H9 (cell line): ENCODE results near the gene SLC27A1. TPM values are rescaled to one million over a fixed set of nuclear protein-coding genes. Genes with fewer than 3 reads are reported as not detected.
"Not testable (repeated sequence)": the region's sequence is repeated elsewhere in the genome, so short reads cannot be mapped to it uniquely, and the experiment has no call there.

Source experiments
- DNase-seq: peaks from one replicate; pipeline ENCODE4 v3.0.0-alpha.2; 2017
- H2AFZ ChIP-seq: one replicate; pipeline ENCODE4 v1.6.1; 2013; ENCODE audit warnings: mild to moderate bottlenecking, low read length, control low read depth, moderate library complexity
- H2AK5ac ChIP-seq: 2 replicates; pipeline ENCODE4 v1.6.1; 2013; ENCODE audit warnings: low read length, control low read depth, mixed read lengths; ENCODE audit not compliant: insufficient read length
- H2BK120ac ChIP-seq: one replicate; pipeline ENCODE4 v1.6.1; 2013; ENCODE audit warnings: low read depth, mild to moderate bottlenecking, low read length, control low read depth, inconsistent platforms; ENCODE audit not compliant: poor library complexity, severe bottlenecking
- H2BK12ac ChIP-seq: 2 replicates; pipeline ENCODE4 v1.6.1; 2013; ENCODE audit warnings: low read length, control low read depth, mixed read lengths, low read depth; ENCODE audit not compliant: insufficient read length
- H2BK15ac ChIP-seq: 2 replicates; pipeline ENCODE4 v1.6.1; 2013; ENCODE audit warnings: low read depth, low read length, control low read depth
- H2BK20ac ChIP-seq: one replicate; pipeline ENCODE4 v1.6.1; 2013; ENCODE audit warnings: low read depth, mild to moderate bottlenecking, low read length, control low read depth, inconsistent platforms; ENCODE audit not compliant: poor library complexity, severe bottlenecking
- H2BK5ac ChIP-seq: 2 replicates; pipeline ENCODE4 v1.6.1; 2013; ENCODE audit warnings: low read length, control low read depth, mixed read lengths; ENCODE audit not compliant: insufficient read length
- H3K14ac ChIP-seq: 2 replicates; pipeline ENCODE4 v1.6.1; 2013; ENCODE audit warnings: low read length, control low read depth; ENCODE audit not compliant: insufficient read depth
- H3K18ac ChIP-seq: 2 replicates; pipeline ENCODE4 v1.6.1; 2013; ENCODE audit warnings: low read depth, mild to moderate bottlenecking, mixed read lengths, low read length, control low read depth; ENCODE audit not compliant: insufficient read length
- H3K23ac ChIP-seq: 2 replicates; pipeline ENCODE4 v1.6.1; 2013; ENCODE audit warnings: low read length, control low read depth, mixed read lengths, low read depth; ENCODE audit not compliant: insufficient read length
- H3K23me2 ChIP-seq: 2 replicates; pipeline ENCODE4 v1.6.1; 2013; ENCODE audit warnings: low read depth, mild to moderate bottlenecking, mixed read lengths, low read length, control low read depth; ENCODE audit not compliant: insufficient read length, poor library complexity, severe bottlenecking
- H3K27ac ChIP-seq: 2 replicates; pipeline ENCODE4 v1.5.1; 2013; ENCODE audit warnings: low read length, control low read depth, mixed read lengths, low read depth; ENCODE audit not compliant: insufficient read length
- H3K27me3 ChIP-seq: 2 replicates; pipeline ENCODE4 v1.6.1; 2013; ENCODE audit warnings: low read length, control low read depth, inconsistent platforms; ENCODE audit not compliant: insufficient read depth
- H3K4ac ChIP-seq: 2 replicates; pipeline ENCODE4 v1.6.1; 2013; ENCODE audit warnings: low read depth, mild to moderate bottlenecking, control low read depth, inconsistent platforms, low read length, moderate library complexity
- H3K4me1 ChIP-seq: 2 replicates; pipeline ENCODE4 v1.6.1; 2013; ENCODE audit warnings: low read length, control low read depth, inconsistent platforms; ENCODE audit not compliant: insufficient read depth
- H3K4me2 ChIP-seq: 2 replicates; pipeline ENCODE4 v1.6.1; 2013; ENCODE audit warnings: low read length, control low read depth, mixed read lengths; ENCODE audit not compliant: insufficient read length, insufficient read depth
- H3K56ac ChIP-seq: 2 replicates; pipeline ENCODE4 v1.6.1; 2013; ENCODE audit warnings: low read depth, mild to moderate bottlenecking, mixed read lengths, low read length, control low read depth; ENCODE audit not compliant: insufficient read length
- H3K79me1 ChIP-seq: 2 replicates; pipeline ENCODE4 v1.6.1; 2013; ENCODE audit warnings: low read depth, mild to moderate bottlenecking, moderate library complexity, low read length, control low read depth, inconsistent platforms; ENCODE audit not compliant: insufficient read depth, poor library complexity, severe bottlenecking
- H3K79me2 ChIP-seq: 2 replicates; pipeline ENCODE4 v1.6.1; 2013; ENCODE audit warnings: low read length, control low read depth, inconsistent platforms; ENCODE audit not compliant: insufficient read depth
- H3K9ac ChIP-seq: 2 replicates; pipeline ENCODE4 v1.6.1; 2013; ENCODE audit warnings: low read length, control low read depth, mixed read lengths; ENCODE audit not compliant: insufficient read length; ENCODE audit errors: extremely low read depth
- H3K9me3 ChIP-seq: one replicate; pipeline ENCODE4 v1.6.1; 2013; ENCODE audit warnings: low read depth, low read length, inconsistent platforms; ENCODE audit not compliant: control insufficient read depth
- H3T11ph ChIP-seq: one replicate; pipeline ENCODE4 v1.6.1; 2013; ENCODE audit warnings: mild to moderate bottlenecking, low read length, control low read depth, inconsistent platforms
- H4K20me1 ChIP-seq: one replicate; pipeline ENCODE4 v1.6.1; 2013; ENCODE audit not compliant: control insufficient read depth, insufficient read length, insufficient read depth
- H4K5ac ChIP-seq: 2 replicates; pipeline ENCODE4 v1.6.1; 2013; ENCODE audit warnings: low read depth, mild to moderate bottlenecking, mixed read lengths, low read length, control low read depth; ENCODE audit not compliant: insufficient read length
- H4K8ac ChIP-seq: replicated peaks from 2 replicates; pipeline ENCODE4 v1.6.1; 2013; ENCODE audit warnings: low read length, control low read depth, mixed read lengths, low read depth; ENCODE audit not compliant: insufficient read length
- H4K91ac ChIP-seq: 2 replicates; pipeline ENCODE4 v1.6.1; 2013; ENCODE audit warnings: low read depth, mild to moderate bottlenecking, moderate library complexity, mixed read lengths, low read length, control low read depth; ENCODE audit not compliant: insufficient read length
- H3K27ac Mint-ChIP-seq, 3 experiments: 2 replicates in 2 of 3; 3 replicates in 1 of 3; pipeline ENCODE4 v1.8.0; 2020 to 2021; ENCODE audit warnings: mixed read lengths in 3 of 3, mild to moderate bottlenecking in 1 of 3, moderate library complexity in 1 of 3
- H3K27me3 Mint-ChIP-seq: 2 replicates; pipeline ENCODE4 v1.8.0; 2021; ENCODE audit warnings: low read depth, mild to moderate bottlenecking, moderate library complexity, mixed read lengths
- H3K36me3 Mint-ChIP-seq, 3 experiments: 2 replicates in 2 of 3; 3 replicates in 1 of 3; pipeline ENCODE4 v1.8.0; 2020 to 2021; ENCODE audit warnings: low read depth in 3 of 3, mixed read lengths in 3 of 3; ENCODE audit not compliant: insufficient read depth in 1 of 3
- H3K4me1 Mint-ChIP-seq, 2 experiments: 2 replicates each; pipeline ENCODE4 v1.8.0; 2020; ENCODE audit warnings: mixed read lengths in 2 of 2
- H3K4me3 Mint-ChIP-seq, 2 experiments: 2 replicates in 1 of 2; 3 replicates in 1 of 2; pipeline ENCODE4 v1.8.0; 2020 to 2021; ENCODE audit warnings: mild to moderate bottlenecking in 2 of 2, mixed read lengths in 2 of 2, moderate library complexity in 1 of 2
- H3K9me3 Mint-ChIP-seq, 2 experiments: 2 replicates in 1 of 2; 3 replicates in 1 of 2; pipeline ENCODE4 v1.8.0; 2020; ENCODE audit warnings: mild to moderate bottlenecking in 2 of 2, mixed read lengths in 2 of 2, moderate library complexity in 1 of 2
- CTCF ChIP-seq: fragments of 200-600 bp; sonication (generic); conservative IDR thresholded peaks from 3 replicates; pipeline ENCODE4 v1.8.0; 2021; ENCODE audit warnings: antibody characterized with exemption, mild to moderate bottlenecking
- WGBS: extraction: QIAGEN DNeasy Blood & Tissue Kit; methylation state at CpG from one replicate; pipeline ENCODE4 v1.1.7; 2013; ENCODE audit warnings: missing lambda C conversion rate, low lambda C conversion rate, mixed read lengths; ENCODE audit not compliant: insufficient read length; ENCODE audit errors: extremely low coverage; 5-methylcytosine and 5-hydroxymethylcytosine counted together
- total RNA-seq: library from RNA; stranded (reverse); gene quantifications from 2 replicates; pipeline ENCODE4 v1.2.1, GENCODE V29; 2021

Gene SLC27A1
- total RNA-seq, 1 experiment from 2014 or later: 6.4 TPM

DNA sequence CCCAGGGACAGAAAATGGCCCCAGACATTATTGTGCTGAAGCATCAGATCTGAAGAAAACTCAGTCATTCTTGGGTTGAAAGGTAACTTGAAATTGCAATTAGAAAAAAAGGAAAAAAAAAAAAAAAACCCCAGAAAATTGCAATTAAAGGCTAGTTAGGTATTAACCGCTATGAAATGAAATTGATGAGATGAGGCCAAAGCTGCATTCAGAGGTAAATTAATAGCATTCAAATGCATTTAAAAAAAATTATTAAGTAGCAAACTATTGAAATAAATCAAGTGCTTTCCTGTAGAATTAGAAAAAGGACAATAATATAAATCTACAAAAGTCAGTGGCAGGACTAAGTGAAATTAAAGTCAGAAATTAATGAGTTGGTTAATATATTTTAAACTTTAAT, 47.6 kb downstream of the SLC27A1 start:
- Histone ChIP-seq H4K8ac (no peak overlapping the region), H2BK120ac (no peak overlapping the region), H4K20me1 (no peaks in the 10 kb centered on the region), H3K4ac (no peak overlapping the region), H3K27me3 (no peaks in the 10 kb centered on the region), H3K27ac (no peak overlapping the region), H2BK12ac (no peak overlapping the region), H3K23me2 (no peaks in the 10 kb centered on the region), H2AK5ac (no peak overlapping the region), H3K18ac (no peak overlapping the region), H2BK20ac (no peak overlapping the region), H3K14ac (no peak overlapping the region), H3K23ac (no peak overlapping the region), H2AFZ (no peak overlapping the region), H3T11ph (no peak overlapping the region), H3K9me3 (peaks cover 7% of the 10 kb centered on the region), H3K79me2 (no peaks in the 10 kb centered on the region), H2BK15ac (no peak overlapping the region), H4K5ac (no peak overlapping the region), H3K4me1 (no peaks in the 10 kb centered on the region), H3K56ac (no peak overlapping the region), H2BK5ac (no peak overlapping the region), H3K9ac (no peak overlapping the region), H3K79me1 (no peaks in the 10 kb centered on the region), H4K91ac (no peak overlapping the region), H3K4me2 (no peak overlapping the region)
- Mint-ChIP-seq H3K27ac (no peak overlapping the region), H3K4me3 (no peak overlapping the region), H3K27me3 (no peaks in the 10 kb centered on the region), H3K9me3 (peaks cover 9% of the 10 kb centered on the region in 2 experiments), H3K36me3 (peaks cover 23 to 30% (median 27%) of the 10 kb centered on the region in 3 experiments), H3K4me1 (peaks cover 4 to 7% of the 10 kb centered on the region in 2 experiments)
- TF ChIP-seq CTCF: no peak
- DNase-seq: no peak
- WGBS: no CpG with 5 or more reads among the region's 1 CpG

GRCh38 chr19:17518654-17519053, 48.3 kb downstream of the SLC27A1 start:
- not testable (repeated sequence) for H3K4me3 Mint-ChIP-seq, H2BK20ac ChIP-seq

More at GRCh38 chr19:17518654-17519053, 48.3 kb downstream of the SLC27A1 start:
- H3K4me2 ChIP-seq, DNase-seq, H4K8ac ChIP-seq, H3K18ac ChIP-seq, H2BK5ac ChIP-seq, H3K27ac Mint-ChIP-seq, H2BK12ac ChIP-seq, H3K27me3 Mint-ChIP-seq, H3K23ac ChIP-seq, H3K27ac ChIP-seq, H3K9ac ChIP-seq, H3K4ac ChIP-seq, H3T11ph ChIP-seq, H3K9me3 Mint-ChIP-seq, H2AFZ ChIP-seq, H2BK120ac ChIP-seq, H4K91ac ChIP-seq, H3K4me1 ChIP-seq, H2BK15ac ChIP-seq, H3K79me2 ChIP-seq, H3K79me1 ChIP-seq, H3K14ac ChIP-seq, H4K20me1 ChIP-seq, H3K4me1 Mint-ChIP-seq, H2AK5ac ChIP-seq, H4K5ac ChIP-seq, H3K9me3 ChIP-seq, H3K27me3 ChIP-seq, H3K56ac ChIP-seq, H3K23me2 ChIP-seq: not testable (repeated sequence)
- WGBS: no CpG with 5 or more reads among the region's 8 CpGs
- peaks cover 22 to 30% (median 25%) of the 10 kb centered on the region in 3 experiments for H3K36me3 Mint-ChIP-seq
